Caco-2 (cell line): ENCODE measurements around the gene CACNA2D2. TPM values are rescaled to one million over a fixed set of nuclear protein-coding genes. Genes with fewer than 3 reads are reported as not detected.

Experiments
- BruUV-seq: library from RNA; stranded (reverse); fragments of 400-500 nt; replicated peaks from 2 replicates; lab custom pipeline; 2021; lab: Mats Ljungman, UMichigan
- CTCF ChIA-PET: fragments of 300-600 bp; sonication (Branson Sonifier 250); formaldehyde crosslinking; loops from one replicate; lab custom pipeline; 2022; ENCODE audit warnings: antibody characterized with exemption; lab: Charles Lee
- POLR2A ChIA-PET: fragments of 300-600 bp; sonication (Branson Sonifier 250); formaldehyde crosslinking; loops from one replicate; lab custom pipeline; 2022; ENCODE audit warnings: antibody characterized with exemption; lab: Charles Lee
- DNase-seq, 2 experiments: peaks; one replicate each; pipeline versions ENCODE4 v3.0.0 to v3.0.0-alpha.2; 2020 to 2022
- H3K27me3 ChIP-seq: replicated peaks from 2 replicates; pipeline ENCODE4 v1.6.0; 2011; ENCODE audit warnings: low read length; ENCODE audit not compliant: control insufficient read depth, insufficient read depth
- H3K36me3 ChIP-seq: 2 replicates; pipeline ENCODE4 v1.5.1; 2011; ENCODE audit warnings: low read length; ENCODE audit not compliant: control insufficient read depth, insufficient read depth
- H3K4me1 ChIP-seq: fragments of 250-450 bp; sonication (Bioruptor Pico); 2 replicates; pipeline ENCODE4 v1.5.1; 2020; ENCODE audit warnings: mild to moderate bottlenecking
- H3K4me3 ChIP-seq: 2 replicates; pipeline ENCODE4 v1.5.1; 2011; ENCODE audit warnings: low read depth, mild to moderate bottlenecking, control low read depth, low read length
- H3K9me3 ChIP-seq: fragments of 250-450 bp; sonication (Bioruptor Pico); 2 replicates; pipeline ENCODE4 v1.5.1; 2020; ENCODE audit warnings: mild to moderate bottlenecking, moderate library complexity
- H3K27ac Mint-ChIP-seq: one replicate; pipeline ENCODE4 v1.8.0; 2022; ENCODE audit warnings: mixed read lengths; ENCODE audit not compliant: unreplicated experiment
- H3K27me3 Mint-ChIP-seq: one replicate; pipeline ENCODE4 v1.8.0; 2022; ENCODE audit warnings: mixed read lengths; ENCODE audit not compliant: insufficient read depth, unreplicated experiment
- H3K36me3 Mint-ChIP-seq: one replicate; pipeline ENCODE4 v1.8.0; 2022; ENCODE audit warnings: mild to moderate bottlenecking, mixed read lengths; ENCODE audit not compliant: insufficient read depth, unreplicated experiment
- H3K4me1 Mint-ChIP-seq: one replicate; pipeline ENCODE4 v1.8.0; 2022; ENCODE audit warnings: low read depth, mixed read lengths; ENCODE audit not compliant: unreplicated experiment
- H3K4me3 Mint-ChIP-seq: one replicate; pipeline ENCODE4 v1.8.0; 2022; ENCODE audit warnings: mild to moderate bottlenecking, moderate library complexity, mixed read lengths; ENCODE audit not compliant: unreplicated experiment
- H3K9me3 Mint-ChIP-seq: one replicate; pipeline ENCODE4 v1.8.0; 2022; ENCODE audit warnings: mixed read lengths; ENCODE audit not compliant: unreplicated experiment
- intact Hi-C: fragments of 100-400 bp; cut with micrococcal nuclease; formaldehyde crosslinking; loops from one replicate; pipeline ENCODE4 v1.10.0; 2022; ENCODE audit not compliant: unreplicated experiment
- total RNA-seq: library from RNA; stranded (reverse); gene quantifications from 2 replicates; pipeline ENCODE4 v1.2.3, GENCODE V29; 2022
- TF ChIP-seq, protein P1 (sequence below), 2 experiments: fragments of 200-600 bp in 1 of 2; IDR thresholded peaks; 1 replicate in 1 of 2; 2 replicates in 1 of 2; pipeline versions ENCODE4 v1.5.1 to v1.8.0; 2011 to 2022; ENCODE audit warnings: antibody characterized with exemption in 1 of 2, control low read depth in 1 of 2, inconsistent platforms in 1 of 2, low read depth in 1 of 2, low read length in 1 of 2, mild to moderate bottlenecking in 1 of 2, moderate library complexity in 1 of 2; ENCODE audit not compliant: insufficient read depth in 1 of 2, severe bottlenecking in 1 of 2, unreplicated experiment in 1 of 2

The CACNA2D2 gene
- total RNA-seq, 1 experiment from 2014 or later = 0.25 TPM

GRCh38 chr3:50350213-50350526 lies 153.3 kb downstream of the CACNA2D2 start:
- Histone ChIP-seq H3K4me1 (peaks cover 3% of the 10 kb centered on the region; the same call in 1 of the 2 replicates), H3K36me3 (peaks cover 2% of the 10 kb centered on the region; the same call in 1 of the 2 replicates), H3K27me3 (no peaks in the 10 kb centered on the region), H3K4me3 (peak overlapping the region; percentile 91), H3K9me3 (no peaks in the 10 kb centered on the region)
- H3K4me1 Mint-ChIP-seq = peaks cover 13% of the 10 kb centered on the region
- intact Hi-C loops = loop anchor here (5.0 kb wide), 1 partner anchor 262 kb away; the partner anchor contains the start of gene CISH
- POLR2A ChIA-PET = interaction anchor here (0.6 to 2.5 kb wide), 7 partner anchors 13 to 1834 kb away, joined by 3 to 42 read pairs (median 7); partner anchors contain the start of genes IFRD2, MANF and TUSC2
- peak overlapping the region; percentile 81 for H3K27ac Mint-ChIP-seq
- peaks cover 29% of the 10 kb centered on the region for H3K36me3 Mint-ChIP-seq
- CTCF ChIA-PET = interaction anchor here (0.5 to 2.2 kb wide), 9 partner anchors 13 to 219 kb away, joined by 3 to 10 read pairs (median 4); partner anchors contain the start of genes GNAI2 and HEMK1
- TF ChIP-seq, protein P1, sequence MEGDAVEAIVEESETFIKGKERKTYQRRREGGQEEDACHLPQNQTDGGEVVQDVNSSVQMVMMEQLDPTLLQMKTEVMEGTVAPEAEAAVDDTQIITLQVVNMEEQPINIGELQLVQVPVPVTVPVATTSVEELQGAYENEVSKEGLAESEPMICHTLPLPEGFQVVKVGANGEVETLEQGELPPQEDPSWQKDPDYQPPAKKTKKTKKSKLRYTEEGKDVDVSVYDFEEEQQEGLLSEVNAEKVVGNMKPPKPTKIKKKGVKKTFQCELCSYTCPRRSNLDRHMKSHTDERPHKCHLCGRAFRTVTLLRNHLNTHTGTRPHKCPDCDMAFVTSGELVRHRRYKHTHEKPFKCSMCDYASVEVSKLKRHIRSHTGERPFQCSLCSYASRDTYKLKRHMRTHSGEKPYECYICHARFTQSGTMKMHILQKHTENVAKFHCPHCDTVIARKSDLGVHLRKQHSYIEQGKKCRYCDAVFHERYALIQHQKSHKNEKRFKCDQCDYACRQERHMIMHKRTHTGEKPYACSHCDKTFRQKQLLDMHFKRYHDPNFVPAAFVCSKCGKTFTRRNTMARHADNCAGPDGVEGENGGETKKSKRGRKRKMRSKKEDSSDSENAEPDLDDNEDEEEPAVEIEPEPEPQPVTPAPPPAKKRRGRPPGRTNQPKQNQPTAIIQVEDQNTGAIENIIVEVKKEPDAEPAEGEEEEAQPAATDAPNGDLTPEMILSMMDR (IDR thresholded peaks at IDR 0.05; ENCODE audit: insufficient read depth in 1 of 2, low read depth in 1 of 2, low read length in 1 of 2, severe bottlenecking in 1 of 2, unreplicated experiment in 1 of 2) = no peak
- H3K4me3 Mint-ChIP-seq = peak overlapping the region; percentile 76
- no peaks in the 10 kb centered on the region for H3K9me3 Mint-ChIP-seq
- H3K27me3 Mint-ChIP-seq = no peaks in the 10 kb centered on the region
- no peak for DNase-seq
- BruUV-seq = TSS peak; percentile 43

DNA sequence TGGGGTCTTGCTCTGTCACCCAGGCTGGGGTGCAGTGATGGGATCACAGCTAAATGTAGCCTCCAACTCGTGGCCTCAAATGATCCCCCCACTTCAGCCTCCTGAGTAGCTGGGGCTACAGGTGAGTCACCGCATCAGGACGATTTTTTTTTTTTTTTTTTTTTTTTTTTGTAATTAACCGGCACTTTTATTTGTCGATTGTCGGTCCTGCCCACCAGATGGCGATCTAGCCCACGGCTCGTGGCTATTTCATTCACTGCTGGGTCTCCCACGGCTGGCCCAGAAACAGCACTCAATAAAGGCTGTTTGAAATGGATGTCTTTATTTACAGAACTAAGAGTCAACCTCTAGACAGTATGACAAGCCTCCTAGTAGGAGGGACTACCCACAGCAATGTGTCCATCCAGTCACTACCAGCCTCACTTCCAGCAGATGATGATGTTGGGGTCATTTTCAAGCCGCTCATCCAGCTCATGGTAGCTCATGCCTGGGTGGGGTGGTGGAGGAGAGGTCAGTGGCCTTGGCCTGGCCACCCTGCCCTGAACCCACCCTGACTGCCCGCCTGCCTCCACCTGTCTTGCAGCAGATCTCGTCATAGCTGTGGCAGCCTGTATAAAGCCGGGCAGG lies 156.1 kb downstream of the CACNA2D2 start:
- H3K27ac Mint-ChIP-seq = no peak overlapping the region
- H3K4me3 Mint-ChIP-seq = no peak overlapping the region
- BruUV-seq = no TSS peak
- H3K36me3 Mint-ChIP-seq = peaks cover 16% of the 10 kb centered on the region
- ChIA-PET CTCF (interaction anchor here (0.7 to 1.7 kb wide), 3 partner anchors 10 to 1024 kb away, joined by 4 to 15 read pairs (median 4); no protein-coding TSS in a partner anchor), POLR2A (interaction anchor here (0.7 to 1.0 kb wide), 2 partner anchors 10 to 18 kb away, joined by 3 to 9 read pairs; no protein-coding TSS in a partner anchor)
- Histone ChIP-seq H3K9me3 (no peaks in the 10 kb centered on the region), H3K27me3 (no peaks in the 10 kb centered on the region), H3K4me3 (no peak overlapping the region), H3K36me3 (0 out of 2 replicates have a peak, but pooled peaks cover 2% of the 10 kb centered on the region), H3K4me1 (peaks cover 3% of the 10 kb centered on the region; the same call in 1 of the 2 replicates)
- no peaks in the 10 kb centered on the region for H3K27me3 Mint-ChIP-seq
- no peaks in the 10 kb centered on the region for H3K9me3 Mint-ChIP-seq
- peak; percentile 71 to 76 for DNase-seq
- intact Hi-C loops = loop anchor here (1.0 to 2.0 kb wide), 3 partner anchors 18 to 203 kb away; no protein-coding TSS in a partner anchor
- TF ChIP-seq, protein P1 (IDR thresholded peaks at IDR 0.05; ENCODE audit: insufficient read depth in 1 of 2, low read depth in 1 of 2, low read length in 1 of 2, severe bottlenecking in 1 of 2, unreplicated experiment in 1 of 2) = peak in 1 of 2 experiments; percentile 50
- H3K4me1 Mint-ChIP-seq = peaks cover 13% of the 10 kb centered on the region

- Mint-ChIP-seq H3K4me1 (peaks cover 6% of the 10 kb centered on the region), H3K27me3 (no peaks in the 10 kb centered on the region), H3K27ac (peak within 1 kb of the TSS; percentile 10), H3K36me3 (peaks cover 9% of the 10 kb centered on the region), H3K9me3 (no peaks in the 10 kb centered on the region), H3K4me3 (peak within 1 kb of the TSS; percentile 68)
- TF ChIP-seq, protein P1 (IDR thresholded peaks at IDR 0.05; ENCODE audit: insufficient read depth in 1 of 2, low read depth in 1 of 2, low read length in 1 of 2, severe bottlenecking in 1 of 2, unreplicated experiment in 1 of 2) = no peak
- H3K9me3 ChIP-seq = no peaks in the 10 kb centered on the region
- H3K27me3 ChIP-seq = no peaks in the 10 kb centered on the region
- H3K4me1 ChIP-seq = peaks cover 3% of the 10 kb centered on the region; the same call in 1 of the 2 replicates
- 0 out of 2 replicates have a peak, but pooled peaks cover 2% of the 10 kb centered on the region for H3K36me3 ChIP-seq
- POLR2A ChIA-PET = interaction anchor here (0.6 to 0.7 kb wide), 2 partner anchors 9 to 224 kb away, joined by 3 to 5 read pairs; no protein-coding TSS in a partner anchor
- BruUV-seq = no TSS peak
- peak; percentile 68 to 83 for DNase-seq
- intact Hi-C loops = loop anchor here (2.0 kb wide), 2 partner anchors 19 to 197 kb away; no protein-coding TSS in a partner anchor
- peak within 1 kb of the TSS; percentile 35 for H3K4me3 ChIP-seq
- CTCF ChIA-PET = interaction anchor here (0.6 to 1.2 kb wide), 4 partner anchors 9 to 197 kb away, joined by 3 to 6 read pairs (median 4); no protein-coding TSS in a partner anchor
Observed at GRCh38 chr3:50345586-50346234, 157.7 kb downstream of the CACNA2D2 start, which contains the start of gene ZMYND10. TSS of gene ZMYND10 (minus strand) at chr3:50345732. CDS start at chr3:50345579, 153 bp downstream.
